NCI-H1694 (cell line): Measurements from ENCODE around the gene MCOLN3.
"Not testable (repeated sequence)": the region's sequence is repeated elsewhere in the genome, so short reads cannot be mapped to it uniquely, and the experiment has no call there.

Source experiments
- DNase-seq: peaks from one replicate; lab custom pipeline; 2025; lab: John Stamatoyannopoulos, UW

Gene MCOLN3

DNA sequence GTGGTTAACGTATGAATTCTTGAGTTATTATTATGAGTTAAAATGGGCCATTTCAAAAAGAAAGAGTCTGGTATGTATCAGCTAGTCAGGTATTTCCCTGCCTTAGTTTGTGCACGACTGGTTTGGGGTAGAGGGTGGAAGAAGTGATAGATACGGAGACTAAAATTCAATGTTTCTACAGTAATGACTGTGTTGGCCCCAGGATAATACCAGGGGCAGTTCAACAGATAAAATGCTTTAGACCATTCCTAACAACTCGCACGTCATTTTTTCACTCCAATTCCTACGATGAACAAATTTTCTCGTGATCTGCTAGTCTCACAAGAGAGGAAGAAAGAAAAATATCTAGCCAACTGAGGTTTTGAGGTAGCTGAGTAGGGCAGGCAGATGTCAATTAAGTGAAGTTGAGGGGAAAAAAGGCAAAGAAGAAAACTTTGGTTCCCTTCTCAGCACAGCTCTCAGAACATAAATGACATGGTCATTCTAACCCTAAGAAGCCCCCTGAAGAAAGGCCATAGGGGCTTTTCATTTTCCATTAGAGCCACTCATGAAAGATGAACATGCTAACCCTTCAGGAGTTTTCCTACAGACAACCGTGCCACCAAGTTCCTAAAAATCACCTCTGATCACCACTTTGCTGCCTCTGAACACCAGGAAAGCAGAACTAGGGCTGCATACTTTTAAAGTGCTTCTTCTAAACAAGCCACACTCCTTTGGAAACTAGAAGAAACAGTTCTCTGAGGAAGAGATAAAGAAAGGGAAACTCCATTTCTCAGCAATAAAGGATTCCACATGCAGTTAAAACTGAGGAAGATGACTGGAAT lies 57.0 kb downstream of the MCOLN3 start:
- no peak for DNase-seq

DNA sequence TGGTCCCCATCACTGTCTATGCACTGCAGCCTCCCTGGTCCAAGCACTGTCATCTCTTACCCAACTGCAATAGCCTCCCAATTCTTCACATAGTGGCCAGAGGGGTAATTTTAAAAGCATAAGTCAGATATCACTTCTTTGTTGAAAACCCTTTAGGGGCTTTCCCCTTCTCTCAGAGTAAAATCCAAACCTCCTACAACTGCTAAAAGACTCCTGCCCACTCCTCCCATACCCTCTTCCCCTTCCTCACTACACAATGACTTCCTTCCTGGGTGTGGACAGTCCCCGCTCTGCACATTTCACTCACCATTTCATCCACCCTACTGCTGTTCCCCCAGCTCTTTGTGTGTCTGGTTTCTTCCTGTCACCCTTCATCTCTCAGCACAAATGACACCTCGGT lies 59.7 kb downstream of the MCOLN3 start:
- no peak for DNase-seq

- DNase-seq = not testable (repeated sequence)
Observed at GRCh38 chr1:84986561-84986960, 61.7 kb downstream of the MCOLN3 start.

DNA sequence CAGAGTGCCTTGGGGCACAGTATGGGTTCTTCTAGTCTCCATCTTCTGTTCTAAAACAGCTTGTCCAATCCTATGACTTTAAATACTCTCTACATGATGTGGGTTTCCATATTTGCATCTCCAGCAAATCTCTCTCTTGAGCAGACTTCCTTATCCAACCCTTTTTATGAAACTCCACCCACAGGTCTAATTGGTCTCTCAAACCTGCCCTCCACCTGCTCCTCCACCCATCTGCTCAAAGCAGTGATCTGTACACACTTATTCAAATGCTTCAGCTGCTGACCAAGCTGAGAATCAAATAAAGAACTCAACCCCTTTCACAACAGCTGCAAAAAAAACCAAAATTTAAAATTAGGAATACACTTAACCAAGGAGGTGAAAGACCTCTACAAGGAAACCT lies 62.9 kb downstream of the MCOLN3 start:
- no peak for DNase-seq

DNA sequence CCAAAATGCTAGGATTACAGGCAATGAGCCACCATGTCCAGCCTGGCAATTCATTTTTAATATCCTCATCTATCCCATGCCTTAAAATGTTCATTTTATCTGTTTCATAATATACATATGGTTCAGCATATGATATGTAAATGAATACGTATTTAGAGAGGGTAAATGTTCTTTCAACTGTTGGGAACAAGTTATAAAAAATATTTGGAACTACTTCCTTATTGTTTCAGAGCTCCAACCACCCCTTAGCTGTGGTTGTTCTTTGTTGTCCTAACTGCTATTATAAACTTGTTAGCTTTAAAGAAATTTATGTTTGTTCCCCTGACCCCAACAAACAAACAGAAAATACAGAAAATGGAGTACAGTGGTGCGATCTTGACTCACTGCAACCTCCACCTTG lies 65.9 kb downstream of the MCOLN3 start:
- no peak for DNase-seq

- no peak for DNase-seq
Observed at GRCh38 chr1:84975035-84975434, 73.3 kb downstream of the MCOLN3 start.

- no peak for DNase-seq
Observed at GRCh38 chr1:84973498-84974334, 74.6 kb downstream of the MCOLN3 start.

DNA sequence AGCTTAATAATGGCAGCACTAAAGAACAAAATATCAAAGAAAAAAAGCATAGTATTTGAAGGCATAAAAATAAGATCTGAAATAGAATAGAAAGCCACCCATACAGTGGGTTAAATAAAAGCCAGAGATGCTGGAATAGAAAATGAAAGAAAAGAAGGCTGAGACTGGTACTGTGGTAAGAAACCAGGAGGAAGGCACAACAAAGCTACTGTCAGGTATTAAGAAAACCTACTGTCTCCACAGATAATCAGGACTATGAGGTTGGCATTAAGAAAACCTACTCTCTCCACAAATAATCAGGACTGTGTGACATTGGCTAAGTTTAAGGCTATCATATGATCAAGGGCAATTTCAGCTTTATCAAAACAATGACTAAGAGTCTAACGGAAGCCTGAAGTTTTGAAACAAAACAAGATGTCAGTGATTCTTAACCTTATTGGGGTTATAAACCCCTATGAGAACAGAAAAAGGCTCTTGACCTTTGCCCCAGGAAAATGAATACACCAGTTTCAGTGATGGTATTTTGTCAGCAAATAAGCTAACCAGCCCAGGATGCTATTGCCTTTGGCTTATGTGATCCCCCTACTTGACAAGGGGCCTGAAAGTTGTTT lies 75.8 kb downstream of the MCOLN3 start:
- no peak for DNase-seq

- DNase-seq = no peak
Observed at GRCh38 chr1:84971957-84972356, 76.3 kb downstream of the MCOLN3 start.

DNA sequence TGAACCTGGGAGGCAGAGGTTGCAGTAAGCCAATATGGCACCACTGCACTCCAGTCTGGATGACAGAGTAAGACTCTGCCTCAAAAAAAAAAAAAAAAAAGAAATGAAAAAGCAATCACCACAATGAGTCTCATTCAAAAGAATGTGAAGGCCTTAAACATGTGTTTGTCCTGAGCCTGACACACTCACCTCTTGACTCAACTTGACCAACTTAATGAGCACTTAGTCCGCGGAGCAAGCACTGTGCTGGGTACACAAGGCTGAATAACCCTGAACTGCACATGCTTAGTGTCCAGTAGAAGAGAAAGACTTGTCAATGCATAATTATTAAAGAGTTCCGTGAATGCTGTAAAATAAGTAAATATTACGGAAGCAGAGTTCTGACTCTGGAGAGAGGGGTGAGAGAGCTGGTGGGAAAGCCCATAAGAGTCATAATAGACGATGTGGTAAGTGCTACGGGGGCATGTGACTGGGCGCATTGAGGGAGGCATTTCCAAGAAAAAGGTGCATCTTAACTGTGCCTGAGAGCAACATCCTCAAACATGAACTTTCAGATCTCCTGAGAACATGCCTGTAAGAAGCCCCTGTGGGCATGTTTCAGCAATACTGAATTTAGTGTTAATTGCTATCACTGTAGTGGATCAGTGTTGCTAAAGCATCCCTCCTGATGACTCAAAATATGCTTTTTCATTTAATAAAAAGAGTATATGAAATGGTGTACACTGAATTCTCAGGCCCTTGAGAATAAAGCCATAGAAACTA lies 78.6 kb downstream of the MCOLN3 start:
- no peak for DNase-seq

DNA sequence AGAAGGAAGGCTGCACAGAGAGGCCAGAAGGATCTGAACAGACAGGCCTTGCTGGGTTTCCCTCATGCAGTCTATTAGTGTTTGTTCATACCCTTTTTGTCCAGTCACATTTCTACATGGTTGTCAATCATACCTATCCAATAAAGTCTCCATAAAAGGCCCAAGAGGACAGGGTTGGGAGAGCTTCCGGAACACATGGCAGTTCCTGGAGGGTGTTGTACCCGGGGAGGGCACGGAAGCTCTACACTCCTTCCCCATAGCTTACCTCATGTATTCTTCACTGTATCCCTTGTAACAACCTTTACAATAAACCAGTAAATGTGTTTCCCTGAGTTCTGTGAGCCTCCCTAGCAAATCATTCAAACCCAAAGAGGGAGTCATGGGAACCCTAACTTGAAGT lies 79.4 kb downstream of the MCOLN3 start:
- no peak for DNase-seq

- no peak for DNase-seq
Observed at GRCh38 chr1:84968101-84968500, 80.2 kb downstream of the MCOLN3 start.
